Measurements from ENCODE around the gene TXNRD2.

TXNRD2 gene

DNA sequence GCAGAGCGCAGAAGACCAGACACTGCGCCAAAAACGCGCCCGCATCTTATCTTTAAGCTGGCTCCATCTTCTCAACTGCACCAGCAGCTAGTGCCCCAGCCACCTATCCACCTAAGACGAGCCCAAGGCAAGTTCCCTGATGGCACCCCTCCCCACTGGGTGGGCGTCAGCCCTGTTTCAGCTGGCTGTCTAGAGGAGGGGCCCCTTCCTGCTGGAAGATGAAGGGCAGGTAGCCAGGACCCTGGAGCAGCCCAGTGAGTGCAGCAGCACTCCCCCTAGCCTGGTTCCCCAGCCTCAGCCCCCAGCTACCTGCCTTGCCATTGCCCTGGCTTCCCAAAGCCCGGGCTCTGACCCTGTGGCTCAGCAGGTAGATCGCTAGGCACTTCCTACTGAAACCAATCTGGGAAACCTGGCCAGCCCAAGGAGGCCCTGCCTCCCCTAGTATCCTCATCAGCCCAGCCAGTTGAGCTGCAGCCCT is 46.8 kb upstream of the TXNRD2 start:
- TF ChIP-seq, protein P1, sequence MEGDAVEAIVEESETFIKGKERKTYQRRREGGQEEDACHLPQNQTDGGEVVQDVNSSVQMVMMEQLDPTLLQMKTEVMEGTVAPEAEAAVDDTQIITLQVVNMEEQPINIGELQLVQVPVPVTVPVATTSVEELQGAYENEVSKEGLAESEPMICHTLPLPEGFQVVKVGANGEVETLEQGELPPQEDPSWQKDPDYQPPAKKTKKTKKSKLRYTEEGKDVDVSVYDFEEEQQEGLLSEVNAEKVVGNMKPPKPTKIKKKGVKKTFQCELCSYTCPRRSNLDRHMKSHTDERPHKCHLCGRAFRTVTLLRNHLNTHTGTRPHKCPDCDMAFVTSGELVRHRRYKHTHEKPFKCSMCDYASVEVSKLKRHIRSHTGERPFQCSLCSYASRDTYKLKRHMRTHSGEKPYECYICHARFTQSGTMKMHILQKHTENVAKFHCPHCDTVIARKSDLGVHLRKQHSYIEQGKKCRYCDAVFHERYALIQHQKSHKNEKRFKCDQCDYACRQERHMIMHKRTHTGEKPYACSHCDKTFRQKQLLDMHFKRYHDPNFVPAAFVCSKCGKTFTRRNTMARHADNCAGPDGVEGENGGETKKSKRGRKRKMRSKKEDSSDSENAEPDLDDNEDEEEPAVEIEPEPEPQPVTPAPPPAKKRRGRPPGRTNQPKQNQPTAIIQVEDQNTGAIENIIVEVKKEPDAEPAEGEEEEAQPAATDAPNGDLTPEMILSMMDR (IDR thresholded peaks at IDR 0.05; ENCODE audit: low read depth, low read length, missing control alignments), result no peak
- no peak for DNase-seq (ENCODE audit: low read depth)
- H3K4me3 ChIP-seq (ENCODE audit: low read depth, low read length), result no peak overlapping the region

DNA sequence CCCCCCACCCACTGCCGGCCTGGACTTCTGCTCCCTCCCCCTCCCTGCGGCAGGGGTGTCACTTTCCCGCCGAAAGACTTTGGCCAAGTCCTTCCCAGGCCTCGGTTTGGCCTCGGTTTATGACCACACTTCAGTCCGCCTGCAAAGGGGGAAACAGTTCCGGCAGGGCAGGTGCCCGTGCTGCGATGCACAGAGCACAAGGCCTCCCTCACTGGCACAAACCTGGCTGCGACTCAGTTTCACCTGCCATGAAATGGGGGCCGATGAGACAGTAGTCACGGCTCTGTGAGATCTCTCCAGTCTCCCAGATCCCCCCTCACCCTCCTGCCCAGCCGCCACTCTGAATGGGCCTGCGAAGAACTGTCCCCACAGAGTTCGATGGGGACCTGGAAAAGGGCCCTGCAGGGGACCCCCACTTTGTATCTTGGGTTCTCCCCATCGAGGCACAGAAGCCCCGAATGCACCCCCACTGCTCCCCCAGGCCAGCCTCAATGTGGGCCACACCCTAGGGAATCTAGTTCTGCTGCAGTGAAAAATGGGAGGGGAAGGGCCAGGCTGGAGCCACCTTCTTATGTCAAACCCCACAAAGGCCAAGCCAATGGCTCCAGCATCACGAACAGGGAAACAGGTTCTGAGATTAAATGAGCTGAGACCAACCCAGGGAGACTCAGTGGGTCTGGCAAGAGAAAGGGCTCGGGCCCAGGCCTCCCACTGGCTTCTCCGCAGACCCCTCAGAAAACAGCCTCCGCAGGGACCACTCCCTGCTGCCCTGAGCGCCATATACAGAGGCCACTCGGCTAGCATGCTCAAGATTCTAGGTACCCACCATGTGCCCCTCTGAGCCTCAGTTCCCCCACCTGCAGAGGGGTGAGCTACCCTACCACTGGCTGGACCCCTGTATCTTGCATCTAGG is 46.0 kb upstream of the TXNRD2 start:
- DNase-seq (ENCODE audit: low read depth), result no peak
- TF ChIP-seq, protein P1 (IDR thresholded peaks at IDR 0.05; ENCODE audit: low read depth, low read length, missing control alignments), result no peak
- no peak overlapping the region for H3K4me3 ChIP-seq (ENCODE audit: low read depth, low read length)

DNA sequence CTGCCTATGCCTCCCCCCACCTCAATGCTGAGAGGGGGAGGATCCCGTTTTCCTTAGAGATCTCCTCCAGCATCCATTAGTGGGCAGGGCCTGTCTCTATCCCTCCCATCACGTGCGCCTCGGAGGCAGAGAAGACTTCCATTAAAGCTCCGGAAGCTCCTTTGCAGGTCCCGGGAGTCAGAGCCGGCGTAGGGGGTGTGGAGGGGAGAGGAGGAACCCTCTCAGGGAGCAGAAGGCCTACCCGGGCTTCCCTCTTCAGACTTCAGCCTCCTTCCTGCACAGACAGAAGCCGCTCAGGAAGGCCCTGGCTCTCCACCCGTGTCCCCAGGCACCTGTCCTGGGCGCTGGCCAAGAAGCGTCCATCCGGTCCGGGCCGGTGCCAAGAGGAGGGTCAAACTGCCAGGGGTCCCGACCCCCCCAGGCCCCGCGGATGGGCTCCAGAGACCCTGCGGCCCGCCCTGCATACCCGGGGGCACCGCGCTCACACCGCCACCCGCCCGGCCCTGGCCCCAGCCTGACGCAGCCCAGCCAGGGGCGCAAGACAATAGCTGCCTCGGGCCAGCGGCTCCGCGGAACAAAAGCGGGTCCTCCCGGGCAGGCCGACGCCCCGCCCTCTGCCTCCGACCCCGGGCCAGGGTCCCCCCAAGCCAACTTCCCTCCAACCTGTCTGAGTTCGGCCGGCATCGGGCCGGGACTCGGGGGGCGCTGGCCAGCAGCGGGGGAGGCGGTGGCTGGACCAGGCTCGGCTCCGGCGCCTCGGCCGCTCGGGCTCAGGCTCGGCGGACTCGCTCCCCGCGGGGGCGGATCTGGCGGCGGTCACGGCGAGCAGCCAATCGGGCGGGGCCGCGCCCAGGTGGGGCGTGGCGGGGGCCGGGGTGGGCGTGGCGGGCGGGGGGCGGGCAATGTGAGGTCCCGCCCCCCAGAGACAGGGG is 45.1 kb upstream of the TXNRD2 start:
- no peak for DNase-seq (ENCODE audit: low read depth)
- TF ChIP-seq, protein P1 (IDR thresholded peaks at IDR 0.05; ENCODE audit: low read depth, low read length, missing control alignments), result no peak
- H3K4me3 ChIP-seq (ENCODE audit: low read depth, low read length), result peak overlapping the region; percentile 53

DNA sequence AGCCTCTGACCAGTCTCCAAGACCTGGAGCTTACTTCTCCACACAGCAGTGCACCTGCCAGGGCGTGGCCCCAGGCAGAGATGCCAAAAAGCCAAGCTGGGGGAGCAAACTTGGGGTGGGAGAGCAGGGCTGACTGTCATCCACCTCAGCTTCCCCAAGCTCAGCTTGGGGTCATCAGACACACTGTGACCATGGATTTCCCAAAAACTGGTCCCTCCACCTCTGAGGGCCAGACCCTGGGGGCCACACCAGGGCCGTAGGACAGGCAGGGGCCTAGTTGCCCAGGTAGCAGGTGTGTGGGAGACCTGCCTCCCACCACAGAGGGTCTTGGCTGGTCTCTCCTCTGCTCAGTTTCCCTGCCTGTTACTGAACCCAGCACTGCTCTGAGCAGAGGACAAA is 44.4 kb upstream of the TXNRD2 start:
- no peak for DNase-seq (ENCODE audit: low read depth)
- TF ChIP-seq, protein P1 (IDR thresholded peaks at IDR 0.05; ENCODE audit: low read depth, low read length, missing control alignments), result no peak
- no peak overlapping the region for H3K4me3 ChIP-seq (ENCODE audit: low read depth, low read length)

DNA sequence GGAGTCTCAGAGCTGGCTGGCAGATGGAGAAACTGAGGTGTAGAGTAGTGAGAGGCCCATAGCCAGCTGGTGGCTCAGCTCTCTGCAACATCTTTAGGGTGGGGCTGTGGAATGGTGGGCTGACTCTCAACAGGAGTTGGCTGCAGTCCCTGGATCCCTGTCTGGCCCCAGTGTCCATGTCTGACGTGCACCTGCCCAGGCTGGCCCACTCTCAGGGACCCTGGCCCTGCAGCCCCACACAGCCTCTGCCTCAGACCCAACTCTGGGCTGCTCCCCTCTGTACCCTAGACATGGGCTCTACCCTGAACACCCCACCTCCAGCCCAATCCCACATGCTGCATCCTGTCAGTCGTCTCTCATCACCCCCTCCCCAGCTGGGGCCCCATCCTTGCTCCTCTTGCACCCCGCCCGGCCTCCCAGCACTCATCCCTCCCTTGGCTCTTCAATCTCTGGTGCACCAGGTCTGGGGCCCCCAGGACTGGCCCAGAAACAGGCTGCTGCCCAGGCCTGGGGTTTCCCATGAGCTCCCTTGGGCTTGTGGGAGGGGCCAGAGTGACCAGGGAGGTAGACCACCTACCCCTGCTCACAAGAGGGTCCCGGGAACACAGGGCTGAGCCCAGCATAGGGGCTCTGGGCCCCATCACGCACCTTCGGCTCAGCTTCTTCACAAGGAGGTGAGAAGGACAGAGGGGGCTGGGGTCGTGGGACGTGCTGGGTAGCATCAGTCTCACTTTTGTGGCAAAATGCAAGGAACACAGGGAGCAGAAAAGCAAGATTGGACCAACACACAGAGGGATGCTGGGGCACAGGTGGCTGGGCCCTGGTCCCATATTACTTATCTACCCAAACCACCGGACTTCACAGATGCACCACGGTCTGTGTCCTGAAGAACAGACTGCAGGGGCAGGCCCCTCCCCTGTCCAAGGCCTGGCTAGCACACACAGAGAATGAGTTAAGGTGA is 43.5 kb upstream of the TXNRD2 start:
- TF ChIP-seq, protein P1 (IDR thresholded peaks at IDR 0.05; ENCODE audit: low read depth, low read length, missing control alignments), result no peak
- no peak overlapping the region for H3K4me3 ChIP-seq (ENCODE audit: low read depth, low read length)
- DNase-seq (ENCODE audit: low read depth), result no peak

DNA sequence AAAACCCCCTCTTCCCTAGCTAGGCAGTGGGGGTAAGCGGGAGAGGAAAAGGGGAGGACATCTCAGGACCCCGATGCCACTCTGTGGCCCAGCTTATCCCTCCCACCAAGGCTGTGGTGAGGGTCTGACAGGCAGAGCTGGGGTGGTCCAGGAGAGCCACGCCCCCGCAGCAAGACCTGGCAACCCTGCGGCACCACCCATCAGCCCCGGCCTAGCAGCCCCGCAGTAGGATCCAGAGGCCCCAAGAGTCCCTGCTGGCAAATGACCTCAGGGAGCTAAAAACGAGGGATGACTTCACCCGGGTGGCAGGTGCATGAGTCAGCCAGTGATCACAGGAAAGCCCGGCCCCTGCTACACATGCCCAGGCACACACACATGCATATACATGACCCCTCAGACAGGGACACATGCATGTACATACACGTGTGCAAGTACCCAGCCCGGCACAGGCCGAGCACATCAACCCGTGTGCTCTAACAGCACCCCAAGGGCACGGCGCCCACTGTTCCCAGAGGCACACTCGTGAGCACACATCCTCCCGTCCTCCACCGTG is 42.7 kb upstream of the TXNRD2 start:
- no peak overlapping the region for H3K4me3 ChIP-seq (ENCODE audit: low read depth, low read length)
- TF ChIP-seq, protein P1 (IDR thresholded peaks at IDR 0.05; ENCODE audit: low read depth, low read length, missing control alignments), result no peak
- no peak for DNase-seq (ENCODE audit: low read depth)
